Stimulated activated CD8-positive, alpha-beta memory T cell treated with anti-CD3 and anti-CD28 coated beads, Interleukin-12 subunit alpha, Interleukin-12 subunit beta, amount 100 ng/mL, for 1 hour (primary cell): Measurements from ENCODE around the gene ZNF223.
A peak's percentile ranks its signal among the peaks of the same experiment; 100 is the strongest.

ENCODE experiments used
- DNase-seq: peaks from one replicate; pipeline ENCODE4 v3.0.0-alpha.2; 2020; ENCODE audit warnings: low read depth

ZNF223 gene

GRCh38 chr19:44071824-44072542 lies 20.1 kb downstream of the ZNF223 start, which contains the start of gene ZNF284:
Gene ZNF284 (plus strand): TSS chr19:44072159. CDS start chr19:44076390, 4,231 bp downstream.
- peak; percentile 70 for DNase-seq

- no peak for DNase-seq
Observed at GRCh38 chr19:44072543-44073401, 20.9 kb downstream of the ZNF223 start.

- DNase-seq, result no peak
Observed at GRCh38 chr19:44076325-44076724, 24.5 kb downstream of the ZNF223 start.

GRCh38 chr19:44092108-44092507 lies 40.3 kb downstream of the ZNF223 start:
- no peak for DNase-seq

- DNase-seq, result peak; percentile 67
Observed at GRCh38 chr19:44093931-44094765, 42.3 kb downstream of the ZNF223 start, which contains the start of gene ZNF224. Gene ZNF224 (plus strand): TSS chr19:44094361. CDS start chr19:44097874, 3,513 bp downstream.

GRCh38 chr19:44107751-44108150 lies 55.9 kb downstream of the ZNF223 start:
- no peak for DNase-seq

GRCh38 chr19:44109458-44109857 lies 57.6 kb downstream of the ZNF223 start:
- no peak for DNase-seq

- DNase-seq, result no peak
Observed at GRCh38 chr19:44111910-44112463, 60.2 kb downstream of the ZNF223 start.

- DNase-seq, result no peak
Observed at GRCh38 chr19:44112802-44113137, 60.9 kb downstream of the ZNF223 start.

- DNase-seq, result peak; percentile 71
Observed at GRCh38 chr19:44113138-44113783, 61.4 kb downstream of the ZNF223 start, which contains the start of gene ZNF225. Gene ZNF225 (plus strand): TSS chr19:44113399. CDS start chr19:44115828, 2,429 bp downstream.

- DNase-seq, result no peak
Observed at GRCh38 chr19:44113784-44114390, 62.1 kb downstream of the ZNF223 start.
